ENCODE results near the gene EXO1.

DNA sequence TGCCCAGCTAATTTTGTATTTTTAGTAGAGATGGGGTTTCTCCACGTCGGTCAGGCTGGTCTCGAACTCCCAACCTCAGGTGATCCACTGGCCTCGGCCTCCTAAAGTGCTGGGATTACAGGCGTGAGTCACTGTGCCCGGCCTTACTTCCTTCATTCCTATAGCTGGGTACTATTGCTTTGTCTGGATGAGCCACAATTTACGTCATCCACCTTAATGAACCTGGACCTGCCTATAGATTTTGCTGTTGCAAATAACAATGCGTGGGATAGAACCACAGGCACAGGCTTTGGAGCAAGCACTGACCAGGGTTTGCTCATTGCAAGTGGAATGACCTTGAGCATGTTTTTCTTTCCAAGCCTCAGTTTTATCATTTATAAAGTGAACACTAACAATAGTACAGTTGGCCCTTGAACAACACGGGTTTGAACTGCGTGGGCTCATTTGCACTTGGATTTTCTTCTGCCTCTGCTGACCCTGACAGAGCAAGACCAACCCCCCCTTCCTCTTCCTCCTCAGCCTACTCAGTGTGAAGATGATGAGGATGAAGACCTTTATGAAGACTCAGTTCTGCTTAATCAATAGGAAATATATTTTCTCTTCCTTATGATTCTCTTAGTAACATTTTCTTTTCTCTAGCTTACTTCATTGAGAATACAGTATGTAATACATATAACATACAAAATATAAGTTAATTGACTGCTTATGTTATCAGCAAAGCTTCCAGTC lies 76.2 kb downstream of the EXO1 start:
- TF ChIP-seq, protein P1, sequence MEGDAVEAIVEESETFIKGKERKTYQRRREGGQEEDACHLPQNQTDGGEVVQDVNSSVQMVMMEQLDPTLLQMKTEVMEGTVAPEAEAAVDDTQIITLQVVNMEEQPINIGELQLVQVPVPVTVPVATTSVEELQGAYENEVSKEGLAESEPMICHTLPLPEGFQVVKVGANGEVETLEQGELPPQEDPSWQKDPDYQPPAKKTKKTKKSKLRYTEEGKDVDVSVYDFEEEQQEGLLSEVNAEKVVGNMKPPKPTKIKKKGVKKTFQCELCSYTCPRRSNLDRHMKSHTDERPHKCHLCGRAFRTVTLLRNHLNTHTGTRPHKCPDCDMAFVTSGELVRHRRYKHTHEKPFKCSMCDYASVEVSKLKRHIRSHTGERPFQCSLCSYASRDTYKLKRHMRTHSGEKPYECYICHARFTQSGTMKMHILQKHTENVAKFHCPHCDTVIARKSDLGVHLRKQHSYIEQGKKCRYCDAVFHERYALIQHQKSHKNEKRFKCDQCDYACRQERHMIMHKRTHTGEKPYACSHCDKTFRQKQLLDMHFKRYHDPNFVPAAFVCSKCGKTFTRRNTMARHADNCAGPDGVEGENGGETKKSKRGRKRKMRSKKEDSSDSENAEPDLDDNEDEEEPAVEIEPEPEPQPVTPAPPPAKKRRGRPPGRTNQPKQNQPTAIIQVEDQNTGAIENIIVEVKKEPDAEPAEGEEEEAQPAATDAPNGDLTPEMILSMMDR (IDR thresholded peaks at IDR 0.05): no peak
- TF ChIP-seq POLR2A (IDR thresholded peaks at IDR 0.05): no peak
